Measurements from ENCODE around the gene YWHAE.
"Not testable (repeated sequence)": the region's sequence is repeated elsewhere in the genome, so short reads cannot be mapped to it uniquely, and the experiment has no call there.

The YWHAE gene

DNA sequence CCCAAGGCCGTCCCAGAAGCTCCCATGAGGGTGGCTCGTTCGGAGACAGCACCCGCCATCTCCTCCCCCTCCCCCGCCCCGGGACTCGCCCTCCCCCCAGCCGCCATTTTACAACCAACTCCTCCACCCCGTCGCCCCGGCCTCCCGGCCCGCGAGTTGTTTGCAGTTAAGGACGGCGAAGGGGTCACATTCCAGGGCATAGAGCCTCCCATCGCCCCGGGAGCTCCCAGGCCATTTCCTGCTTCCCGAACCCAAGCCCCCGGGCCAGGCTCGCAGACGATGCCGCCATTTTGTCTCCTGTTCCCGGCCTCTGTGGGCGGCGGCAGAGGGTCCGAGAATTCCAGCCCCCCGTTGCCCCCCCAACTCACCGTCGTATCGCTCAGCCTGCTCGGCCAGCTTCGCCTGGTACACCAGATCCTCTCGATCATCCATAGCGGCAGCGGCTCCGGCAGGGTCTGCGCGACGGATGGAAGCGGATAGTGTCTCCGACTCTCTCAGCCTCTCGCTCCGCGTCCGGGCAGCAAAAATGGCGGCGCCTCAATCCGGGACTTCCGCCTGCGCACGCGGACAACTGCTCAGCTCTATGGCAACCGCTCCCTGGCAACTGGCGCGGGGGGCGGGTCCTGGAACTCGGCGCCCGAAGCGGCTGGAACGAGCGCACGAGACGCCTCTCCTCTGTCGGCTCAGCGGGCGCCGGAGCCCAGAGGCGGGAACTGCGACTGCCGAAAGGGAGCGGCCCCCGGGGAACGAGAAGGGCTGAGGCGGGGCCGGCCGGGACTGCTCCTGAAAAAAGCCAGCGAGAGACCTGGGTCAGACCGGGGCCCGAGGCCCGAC is at the start of gene YWHAE:
TSS of gene YWHAE (minus strand) at position 544 of the 834 bp plus-strand sequence. CDS start at position 432, 112 bp downstream.
- peak; percentile 94 for DNase-seq (ENCODE audit: low spot score)

- no peak for DNase-seq (ENCODE audit: low spot score)
Observed at GRCh38 chr17:1449412-1449967, 49.5 kb upstream of the YWHAE start.

- no peak for DNase-seq (ENCODE audit: low spot score)
Observed at GRCh38 chr17:1447052-1447451, 47.0 kb upstream of the YWHAE start.

DNA sequence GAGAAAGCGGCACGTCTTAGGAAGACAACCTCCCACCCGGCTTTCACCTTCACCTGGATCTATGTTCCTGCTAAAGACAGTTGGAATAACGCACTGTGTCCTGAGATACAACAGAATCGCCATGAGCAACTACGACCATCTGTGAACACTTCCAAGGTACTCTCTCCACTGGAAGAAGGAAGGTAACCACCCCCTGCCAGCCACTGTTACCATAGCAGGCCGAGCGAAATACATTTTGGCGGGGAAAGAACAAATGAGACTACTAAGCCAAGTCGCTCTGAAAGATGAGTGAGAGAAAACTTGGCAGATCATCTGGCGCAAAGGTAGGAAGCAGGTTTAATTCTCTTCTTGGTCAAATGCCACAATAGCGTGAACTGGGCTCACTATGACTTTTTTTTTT is 46.2 kb upstream of the YWHAE start:
- no peak for DNase-seq (ENCODE audit: low spot score)

DNA sequence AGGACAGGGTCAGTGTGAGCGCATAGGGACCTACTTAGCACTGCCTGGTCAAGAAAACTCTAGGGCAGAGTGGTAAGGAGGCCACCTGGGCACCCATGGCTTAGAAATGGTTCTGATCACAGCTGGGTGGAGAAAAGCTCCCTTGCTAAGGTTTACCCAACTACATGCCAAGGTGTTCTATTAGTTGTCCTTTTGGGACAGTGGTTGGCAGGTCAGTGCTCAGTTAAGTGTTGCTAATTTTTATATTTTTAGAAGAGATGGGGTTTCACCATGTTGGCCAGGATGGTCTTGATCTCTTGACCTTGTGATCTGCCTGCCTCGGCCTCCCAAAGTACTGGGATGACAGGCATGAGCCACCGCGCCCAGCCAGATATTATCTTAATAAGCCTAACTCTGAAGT is 45.7 kb upstream of the YWHAE start:
- not testable (repeated sequence) for DNase-seq (ENCODE audit: low spot score)

GRCh38 chr17:1442721-1443120 is 42.7 kb upstream of the YWHAE start:
- DNase-seq (ENCODE audit: low spot score): not testable (repeated sequence)

DNA sequence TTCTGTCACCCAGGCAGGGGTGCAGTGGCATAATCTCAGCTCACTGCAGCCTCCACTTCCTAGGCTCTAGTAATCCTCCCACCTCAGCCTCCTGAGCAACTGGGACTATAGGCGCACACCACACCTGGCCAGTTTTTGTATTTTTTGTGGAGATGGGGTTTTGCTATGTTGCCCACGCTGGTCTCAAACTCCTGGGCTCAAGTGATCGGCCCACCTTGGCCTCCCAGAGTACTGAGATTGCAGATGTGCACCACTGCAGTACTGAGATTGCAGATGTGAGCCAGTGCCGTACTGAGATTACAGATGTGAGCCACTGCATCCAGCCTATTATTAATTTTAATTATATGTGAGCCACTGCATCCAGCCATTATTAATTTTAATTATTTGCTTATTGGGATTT is 42.2 kb upstream of the YWHAE start:
- no peak for DNase-seq (ENCODE audit: low spot score)

- no peak for DNase-seq (ENCODE audit: low spot score)
Observed at GRCh38 chr17:1440921-1441320, 40.9 kb upstream of the YWHAE start.

GRCh38 chr17:1438593-1439083 is 38.6 kb upstream of the YWHAE start:
- no peak for DNase-seq (ENCODE audit: low spot score)

DNA sequence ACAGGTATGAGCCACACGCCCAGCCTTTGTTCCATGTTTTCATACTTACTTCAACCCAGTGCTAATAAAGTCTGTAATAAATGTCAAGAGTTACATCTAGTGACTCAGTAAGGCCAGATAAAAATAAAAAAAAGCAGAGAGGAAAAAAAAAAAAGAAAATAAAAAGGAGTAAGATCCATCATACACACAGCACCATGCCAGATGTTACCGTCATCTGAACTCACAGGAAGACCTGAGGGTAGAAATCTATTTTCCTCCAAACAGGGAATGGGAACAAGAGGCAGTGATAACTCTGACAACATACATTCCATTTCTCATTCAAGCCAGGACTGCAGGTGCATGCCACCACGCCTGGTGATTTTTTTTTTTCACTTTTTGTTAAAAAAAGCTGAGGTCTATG is 35.3 kb upstream of the YWHAE start:
- no peak for DNase-seq (ENCODE audit: low spot score)

DNA sequence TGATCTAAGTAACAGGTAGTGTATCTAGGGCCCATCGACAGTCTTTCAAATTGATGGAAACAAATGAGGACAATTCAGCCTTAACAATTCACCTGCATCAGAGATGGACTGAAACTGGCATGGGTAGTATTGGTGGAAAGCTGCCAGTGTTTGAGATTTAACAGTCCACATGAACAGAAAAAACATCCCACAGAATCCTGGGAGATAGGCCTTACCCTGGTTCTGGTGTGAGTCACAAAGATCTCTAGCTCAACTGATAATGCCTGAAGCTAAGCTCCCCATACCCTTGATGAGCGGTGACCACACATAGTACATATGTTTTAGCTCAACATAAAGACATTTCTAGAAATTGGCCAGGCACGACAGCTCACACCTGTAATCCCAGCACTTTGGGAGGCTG is 34.1 kb upstream of the YWHAE start:
- DNase-seq (ENCODE audit: low spot score): no peak

DNA sequence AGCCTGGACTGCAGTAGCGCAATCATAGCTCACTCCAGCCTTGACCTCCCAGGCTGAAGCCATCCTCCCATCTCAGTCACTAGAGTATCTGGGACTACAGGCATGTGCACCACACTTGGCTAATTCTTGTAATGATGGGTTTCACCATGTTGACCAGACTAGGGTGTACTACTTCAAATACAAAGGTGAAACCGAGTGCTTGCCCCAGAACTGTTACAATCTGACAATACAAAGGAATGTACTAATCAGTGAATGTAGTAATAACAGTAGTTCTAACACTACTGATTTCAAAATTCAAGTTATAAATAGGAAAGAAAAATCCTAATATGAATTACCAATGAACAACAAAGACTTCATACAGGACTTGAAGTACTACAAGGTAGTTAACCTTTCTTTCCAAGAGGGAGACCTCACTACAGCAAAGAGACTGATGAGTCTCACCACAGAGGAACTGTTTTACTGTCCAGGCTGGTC is 31.6 kb upstream of the YWHAE start:
- no peak for DNase-seq (ENCODE audit: low spot score)

DNA sequence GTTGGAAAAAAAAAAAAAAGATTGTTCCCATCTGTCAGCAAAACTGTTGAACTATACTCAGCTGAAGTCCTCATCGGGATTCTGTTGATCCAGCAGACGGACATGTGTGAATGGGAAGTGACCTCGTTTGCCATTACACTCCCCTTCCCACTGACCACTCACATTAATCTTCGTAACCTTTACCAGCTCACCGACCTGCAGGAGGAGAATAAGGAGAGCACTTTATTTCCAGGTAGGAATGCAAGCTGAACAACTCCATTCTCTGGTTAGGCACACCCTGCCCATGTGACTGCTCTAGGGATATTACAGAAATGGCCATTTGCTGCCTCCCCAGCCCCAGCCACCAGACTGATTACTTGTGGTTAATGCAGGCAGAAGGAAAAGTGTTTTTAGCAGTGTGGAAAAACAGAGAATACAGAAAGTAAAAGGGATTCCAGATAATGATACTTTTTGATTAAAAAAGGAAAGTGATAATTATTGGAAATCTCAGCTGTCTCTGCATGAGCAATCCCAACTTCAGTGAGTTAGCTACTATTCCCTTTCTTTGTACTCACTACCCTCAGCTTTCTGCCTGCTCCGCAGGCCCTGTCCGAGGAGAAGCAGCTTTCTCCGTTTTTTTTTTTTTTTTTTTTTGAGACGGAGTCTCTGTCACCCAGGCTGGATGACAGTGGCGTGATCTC is 23.6 kb upstream of the YWHAE start:
- no peak for DNase-seq (ENCODE audit: low spot score)

- no peak for DNase-seq (ENCODE audit: low spot score)
Observed at GRCh38 chr17:1422885-1423284, 22.9 kb upstream of the YWHAE start.

GRCh38 chr17:1421470-1421869 is 21.4 kb upstream of the YWHAE start:
- DNase-seq (ENCODE audit: low spot score): no peak

DNA sequence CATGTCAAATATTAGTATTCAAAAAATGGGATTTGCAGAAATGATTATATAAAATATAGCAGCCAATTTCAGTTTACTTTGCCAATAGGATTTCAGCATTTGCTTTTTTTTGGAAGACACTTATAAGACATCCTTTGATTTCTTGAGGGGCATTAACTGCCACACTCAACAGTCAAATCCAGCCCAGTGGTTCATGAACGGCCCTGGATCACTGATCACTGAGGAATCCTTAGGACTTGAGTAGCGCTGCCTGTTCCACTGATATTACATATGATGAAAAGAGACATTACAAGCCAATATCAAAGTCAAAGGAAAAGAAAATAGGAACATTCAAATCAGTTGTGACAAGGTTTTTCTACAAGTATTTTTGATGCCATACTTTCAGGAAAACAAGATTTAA is 21.0 kb upstream of the YWHAE start:
- DNase-seq (ENCODE audit: low spot score): no peak

GRCh38 chr17:1420163-1420562 is 20.1 kb upstream of the YWHAE start:
- DNase-seq (ENCODE audit: low spot score): no peak

- DNase-seq (ENCODE audit: low spot score): not testable (repeated sequence)
Observed at GRCh38 chr17:1418476-1418875, 18.5 kb upstream of the YWHAE start.

DNA sequence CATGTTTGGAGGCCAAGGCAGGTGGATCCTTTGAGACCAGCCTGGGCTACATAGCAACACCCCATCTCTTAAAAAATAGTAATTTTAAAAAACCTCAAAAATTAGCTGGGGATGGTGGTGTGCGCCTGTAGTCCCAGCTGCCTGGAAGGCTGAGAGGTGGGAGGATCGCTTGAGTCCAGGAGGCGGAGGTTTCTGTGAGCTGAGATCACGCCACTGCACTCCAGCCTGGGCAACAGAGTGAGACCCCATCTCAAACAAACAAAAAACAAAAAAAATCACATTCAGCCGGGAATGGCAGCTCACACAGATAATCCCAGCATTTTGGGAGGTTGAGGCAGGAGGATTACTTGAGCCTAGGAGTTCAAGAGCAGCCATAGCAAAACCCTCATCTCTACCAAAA is 16.4 kb upstream of the YWHAE start:
- DNase-seq (ENCODE audit: low spot score): no peak

- DNase-seq (ENCODE audit: low spot score): no peak
Observed at GRCh38 chr17:1414634-1415033, 14.6 kb upstream of the YWHAE start.

GRCh38 chr17:1414001-1414574 is 14.1 kb upstream of the YWHAE start:
- no peak for DNase-seq (ENCODE audit: low spot score)

DNA sequence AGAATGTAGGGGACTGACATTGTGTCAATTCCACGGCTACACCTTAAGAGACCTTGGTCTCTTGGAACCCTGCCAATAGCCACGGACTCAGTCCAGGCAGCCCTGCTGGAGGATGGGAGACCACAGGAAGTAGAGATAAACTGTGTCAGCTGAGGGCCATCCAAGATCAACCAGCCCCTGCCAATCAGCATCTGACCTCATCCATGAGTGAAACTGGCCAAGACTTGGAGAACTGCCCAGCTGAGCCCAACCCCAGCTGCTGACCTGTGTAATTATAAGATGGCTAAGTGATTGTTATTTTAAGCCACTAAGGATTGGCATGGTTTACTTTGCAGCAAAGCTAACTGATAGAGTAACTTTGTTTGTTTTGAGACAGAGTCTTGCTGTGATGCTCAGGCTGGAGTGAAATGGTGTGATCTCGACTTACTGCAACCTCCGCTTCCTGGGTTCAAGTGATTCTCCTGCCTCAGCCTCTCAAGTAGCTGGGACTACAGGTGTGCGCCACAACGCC is 13.3 kb upstream of the YWHAE start:
- DNase-seq (ENCODE audit: low spot score): no peak
